ENCODE results near the gene PSEN1. TPM values are rescaled to one million over a fixed set of nuclear protein-coding genes. Genes with fewer than 3 reads are reported as not detected.
A peak's percentile ranks its signal among the peaks of the same experiment; 100 is the strongest.
"Not testable (repeated sequence)": the region's sequence is repeated elsewhere in the genome, so short reads cannot be mapped to it uniquely, and the experiment has no call there.

PSEN1 gene
- total RNA-seq, 2 experiments from 2014 or later, result 30.3 to 31.6 TPM

DNA sequence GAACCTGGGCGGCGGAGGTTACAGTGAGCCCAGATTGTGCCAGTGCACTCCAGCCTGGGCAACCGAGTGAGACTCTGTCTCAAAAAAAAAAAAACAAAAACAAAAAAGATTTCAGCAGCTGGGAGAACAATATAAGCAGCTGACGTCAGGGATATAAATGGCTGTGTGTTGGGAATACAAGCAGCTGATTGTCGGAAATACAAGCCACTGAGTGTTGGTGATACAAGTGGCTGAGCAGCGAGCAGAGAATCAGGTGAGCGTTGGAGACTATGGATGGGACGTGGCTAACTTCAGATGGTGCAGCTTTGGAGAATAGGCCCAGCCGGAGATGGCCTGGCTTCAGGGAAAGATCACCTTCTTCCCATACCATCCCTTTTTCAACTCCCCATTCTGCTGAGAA, 32.0 kb downstream of the PSEN1 start:
- H3K36me3 Mint-ChIP-seq, result peaks cover 22% of the 10 kb centered on the region
- no peaks in the 10 kb centered on the region for H3K9me3 Mint-ChIP-seq
- intact Hi-C loops (cut with micrococcal nuclease), result no loop called here
- H3K4me1 Mint-ChIP-seq (ENCODE audit: low read depth), result no peaks in the 10 kb centered on the region
- CTCF ChIA-PET, result interaction anchor here (0.7 kb wide), 1 partner anchor 303 kb away, joined by 3 read pairs; no protein-coding TSS in a partner anchor
- H3K27ac Mint-ChIP-seq, result no peak overlapping the region
- POLR2A ChIA-PET, result no interaction called here
- no peaks in the 10 kb centered on the region for H3K27me3 Mint-ChIP-seq
- H3K4me3 Mint-ChIP-seq, result no peak overlapping the region
- DNase-seq, result no peak

DNA sequence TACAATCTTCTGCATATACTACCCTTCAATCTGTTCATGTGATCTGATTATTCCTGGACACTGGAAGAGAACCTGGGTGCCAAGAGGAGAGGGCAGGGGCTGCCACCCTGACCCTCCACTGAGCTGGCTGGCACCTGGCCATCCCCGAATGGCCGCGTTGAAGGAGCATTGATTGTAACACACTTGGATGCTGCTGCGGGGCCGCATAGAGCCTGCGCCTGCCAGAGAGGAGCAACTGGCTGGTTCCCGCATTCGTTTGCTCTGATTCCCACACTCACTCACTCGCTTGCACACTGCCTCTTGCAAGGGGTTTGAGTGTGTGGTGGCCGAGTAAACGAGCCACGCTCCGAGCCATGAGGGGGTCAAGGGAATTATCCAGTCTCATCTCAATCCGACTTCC, 32.4 kb downstream of the PSEN1 start:
- CTCF ChIA-PET, result no interaction called here
- Mint-ChIP-seq H3K36me3 (peaks cover 24% of the 10 kb centered on the region), H3K27ac (no peak overlapping the region), H3K27me3 (no peaks in the 10 kb centered on the region), H3K4me3 (no peak overlapping the region), H3K4me1 (ENCODE audit: low read depth) (no peaks in the 10 kb centered on the region), H3K9me3 (no peaks in the 10 kb centered on the region)
- no peak for DNase-seq
- POLR2A ChIA-PET, result no interaction called here
- intact Hi-C loops (cut with micrococcal nuclease), result no loop called here

DNA sequence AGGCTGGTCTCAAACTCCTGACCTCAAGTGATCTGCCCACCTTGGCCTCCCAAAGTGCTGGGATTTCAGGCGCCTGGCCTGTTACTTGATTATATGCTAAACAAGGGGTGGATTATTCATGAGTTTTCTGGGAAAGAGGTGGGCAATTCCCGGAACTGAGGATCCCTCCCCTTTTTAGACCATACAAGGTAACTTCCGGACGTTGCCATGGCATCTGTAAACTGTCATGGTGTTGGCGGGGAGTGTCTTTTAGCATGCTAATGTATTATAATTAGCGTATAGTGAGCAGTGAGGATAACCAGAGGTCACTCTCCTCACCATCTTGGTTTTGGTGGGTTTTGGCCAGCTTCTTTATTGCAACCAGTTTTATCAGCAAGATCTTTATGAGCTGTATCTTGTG, 33.5 kb downstream of the PSEN1 start:
- H3K4me1 Mint-ChIP-seq (ENCODE audit: low read depth); CTCF ChIA-PET: not testable (repeated sequence)
- intact Hi-C loops (cut with micrococcal nuclease), result loop anchor here (10.0 kb wide), 1 partner anchor 125 kb away; no protein-coding TSS in a partner anchor

GRCh38 chr14:73170686-73171085, 34.4 kb downstream of the PSEN1 start:
- POLR2A ChIA-PET, result no interaction called here
- CTCF ChIA-PET, result no interaction called here
- H3K27ac Mint-ChIP-seq, result no peak overlapping the region
- DNase-seq, result no peak
- no peaks in the 10 kb centered on the region for H3K4me1 Mint-ChIP-seq (ENCODE audit: low read depth)
- H3K9me3 Mint-ChIP-seq, result no peaks in the 10 kb centered on the region
- no peak overlapping the region for H3K4me3 Mint-ChIP-seq
- peaks cover 31% of the 10 kb centered on the region for H3K36me3 Mint-ChIP-seq
- H3K27me3 Mint-ChIP-seq, result no peaks in the 10 kb centered on the region
- intact Hi-C loops (cut with micrococcal nuclease), result loop anchor here (10.0 kb wide), 1 partner anchor 124 kb away; no protein-coding TSS in a partner anchor

More for the DNA sequence above, 33.5 kb downstream of the PSEN1 start:
- H3K27ac Mint-ChIP-seq, H3K4me3 Mint-ChIP-seq, DNase-seq, H3K9me3 Mint-ChIP-seq, H3K27me3 Mint-ChIP-seq, POLR2A ChIA-PET: not testable (repeated sequence)
- H3K36me3 Mint-ChIP-seq, result peaks cover 29% of the 10 kb centered on the region

DNA sequence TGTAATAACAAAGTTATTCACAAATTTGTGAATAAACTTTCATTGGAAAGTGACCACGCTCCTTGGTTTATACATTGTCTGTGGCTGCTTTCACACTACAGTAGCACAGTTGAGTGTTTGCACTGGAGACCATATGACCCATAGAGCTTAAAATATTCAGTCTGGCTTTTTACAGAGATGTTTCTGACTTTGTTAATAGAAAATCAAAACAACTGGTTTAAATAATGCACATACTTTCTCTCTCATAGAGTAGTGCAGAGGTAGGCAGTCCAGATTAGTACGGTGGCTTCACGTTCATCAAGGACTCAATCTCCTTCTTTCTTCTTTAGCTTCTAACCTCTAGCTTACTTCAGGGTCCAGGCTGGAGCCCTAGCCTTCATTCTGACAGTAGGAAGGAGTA, 36.2 kb downstream of the PSEN1 start:
- H3K27me3 Mint-ChIP-seq, result no peaks in the 10 kb centered on the region
- H3K9me3 Mint-ChIP-seq, result no peaks in the 10 kb centered on the region
- no peaks in the 10 kb centered on the region for H3K4me1 Mint-ChIP-seq (ENCODE audit: low read depth)
- intact Hi-C loops (cut with micrococcal nuclease), result loop anchor here (2.0 to 10.0 kb wide), 2 partner anchors 122 to 460 kb away; no protein-coding TSS in a partner anchor
- ChIA-PET POLR2A (no interaction called here), CTCF (interaction anchor here (0.6 to 2.3 kb wide), 13 partner anchors 23 to 778 kb away, joined by 3 to 45 read pairs (median 5); partner anchors contain the start of genes COQ6 and RIOX1)
- no peak for DNase-seq
- H3K4me3 Mint-ChIP-seq, result no peak overlapping the region
- peaks cover 43% of the 10 kb centered on the region for H3K36me3 Mint-ChIP-seq
- H3K27ac Mint-ChIP-seq, result no peak overlapping the region

- H3K9me3 Mint-ChIP-seq, result no peaks in the 10 kb centered on the region
- H3K27ac Mint-ChIP-seq, result no peak overlapping the region
- no peaks in the 10 kb centered on the region for H3K27me3 Mint-ChIP-seq
- H3K4me3 Mint-ChIP-seq, result no peak overlapping the region
- H3K36me3 Mint-ChIP-seq, result peaks cover 45% of the 10 kb centered on the region
- CTCF ChIA-PET, result interaction anchor here (0.5 to 2.3 kb wide), 15 partner anchors 9 to 777 kb away, joined by 3 to 45 read pairs (median 4); partner anchors contain the start of genes COQ6 and RIOX1
- no peak for DNase-seq
- H3K4me1 Mint-ChIP-seq (ENCODE audit: low read depth), result no peaks in the 10 kb centered on the region
- POLR2A ChIA-PET, result no interaction called here
- intact Hi-C loops (cut with micrococcal nuclease), result loop anchor here (1.0 to 10.0 kb wide), 3 partner anchors 122 to 460 kb away; no protein-coding TSS in a partner anchor
Observed at GRCh38 chr14:73173092-73173735, 36.9 kb downstream of the PSEN1 start.

DNA sequence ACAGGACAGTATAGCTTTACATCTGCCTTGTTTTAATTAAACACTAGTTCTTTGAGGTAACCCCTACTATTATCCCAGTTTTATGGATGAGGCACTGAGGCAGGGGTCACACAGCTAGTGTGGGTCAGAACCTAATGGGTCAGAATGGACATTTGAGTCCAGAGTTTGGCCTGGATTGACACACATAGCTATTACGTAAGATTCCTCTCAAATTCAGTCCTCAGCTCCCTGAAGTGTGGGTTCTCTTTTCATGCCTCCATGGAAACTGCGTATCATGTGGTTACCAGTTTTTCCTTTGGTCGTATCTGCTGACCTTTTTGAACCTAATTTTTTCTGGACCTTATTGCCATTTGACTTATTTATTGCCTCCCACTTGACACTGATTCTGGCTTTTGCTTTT, 40.4 kb downstream of the PSEN1 start:
- H3K4me3 Mint-ChIP-seq, result no peak overlapping the region
- intact Hi-C loops (cut with micrococcal nuclease), result loop anchor here (10.0 kb wide), 1 partner anchor 118 kb away; no protein-coding TSS in a partner anchor
- H3K36me3 Mint-ChIP-seq, result peaks cover 32% of the 10 kb centered on the region
- H3K4me1 Mint-ChIP-seq (ENCODE audit: low read depth), result peaks cover 3% of the 10 kb centered on the region
- no peaks in the 10 kb centered on the region for H3K9me3 Mint-ChIP-seq
- CTCF ChIA-PET, result interaction anchor here (2.8 kb wide), 1 partner anchor 295 kb away, joined by 11 read pairs; no protein-coding TSS in a partner anchor
- H3K27me3 Mint-ChIP-seq, result no peaks in the 10 kb centered on the region
- H3K27ac Mint-ChIP-seq, result no peak overlapping the region
- POLR2A ChIA-PET, result interaction anchor here (0.5 kb wide), 1 partner anchor 29 kb away, joined by 3 read pairs; no protein-coding TSS in a partner anchor
- no peak for DNase-seq

- Mint-ChIP-seq H3K4me3 (no peak overlapping the region), H3K9me3 (no peaks in the 10 kb centered on the region), H3K36me3 (peaks cover 21% of the 10 kb centered on the region), H3K4me1 (ENCODE audit: low read depth) (peaks cover 3% of the 10 kb centered on the region), H3K27ac (peak overlapping the region; percentile 8), H3K27me3 (no peaks in the 10 kb centered on the region)
- no peak for DNase-seq
- intact Hi-C loops (cut with micrococcal nuclease), result no loop called here
- POLR2A ChIA-PET, result no interaction called here
- CTCF ChIA-PET, result no interaction called here
Observed at GRCh38 chr14:73180385-73180805, 44.1 kb downstream of the PSEN1 start.

DNA sequence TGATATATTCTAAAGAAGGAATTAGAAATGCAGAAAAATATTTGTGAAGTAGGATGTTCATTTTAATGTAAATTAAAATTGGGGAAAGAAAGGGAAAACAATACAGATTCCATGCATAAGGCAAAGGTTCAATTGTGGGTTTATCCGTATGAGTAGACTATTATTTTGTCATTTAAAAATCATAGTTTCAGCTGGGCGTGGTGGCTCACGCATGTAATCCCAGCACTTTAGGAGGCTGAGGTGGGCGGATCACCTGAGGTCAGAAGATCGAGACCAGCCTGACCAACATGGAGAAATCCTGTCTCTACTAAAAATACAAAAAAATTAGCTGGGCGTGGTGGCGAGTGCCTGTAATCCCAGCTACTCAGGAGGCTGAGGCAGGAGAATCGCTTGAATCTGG, 44.7 kb downstream of the PSEN1 start:
- H3K4me3 Mint-ChIP-seq; H3K4me1 Mint-ChIP-seq (ENCODE audit: low read depth); POLR2A ChIA-PET; H3K27me3 Mint-ChIP-seq; CTCF ChIA-PET; H3K9me3 Mint-ChIP-seq; DNase-seq; H3K27ac Mint-ChIP-seq; intact Hi-C loops (cut with micrococcal nuclease): not testable (repeated sequence)
- peaks cover 19% of the 10 kb centered on the region for H3K36me3 Mint-ChIP-seq

DNA sequence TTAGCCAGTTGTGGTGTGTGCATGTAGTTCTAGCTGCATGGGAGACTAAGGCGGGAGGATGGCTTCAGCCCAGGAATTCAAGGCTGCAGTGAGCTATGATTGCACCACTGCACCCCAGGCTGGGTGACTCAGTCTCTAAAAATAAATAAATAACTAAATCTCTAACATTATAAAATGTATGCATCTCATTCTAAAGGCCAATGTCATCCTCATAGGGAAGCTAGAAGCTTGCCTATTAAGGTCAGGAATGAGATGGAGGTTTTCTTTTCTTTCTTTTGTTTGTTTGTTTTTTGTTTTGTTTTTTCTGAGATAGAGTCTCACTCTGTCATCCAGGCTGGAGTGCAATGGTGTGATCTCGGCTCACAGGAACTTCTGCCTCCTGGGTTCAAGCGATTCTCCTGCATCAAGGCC, 52.2 kb downstream of the PSEN1 start:
- Mint-ChIP-seq H3K4me1 (ENCODE audit: low read depth) (no peaks in the 10 kb centered on the region), H3K36me3 (peaks cover 20% of the 10 kb centered on the region), H3K27ac (no peak overlapping the region), H3K9me3 (no peaks in the 10 kb centered on the region), H3K27me3 (no peaks in the 10 kb centered on the region), H3K4me3 (no peak overlapping the region)
- ChIA-PET CTCF (no interaction called here), POLR2A (no interaction called here)
- intact Hi-C loops (cut with micrococcal nuclease), result no loop called here
- no peak for DNase-seq

- Mint-ChIP-seq H3K9me3 (no peaks in the 10 kb centered on the region), H3K27ac (no peak overlapping the region), H3K36me3 (peaks cover 23% of the 10 kb centered on the region), H3K27me3 (no peaks in the 10 kb centered on the region), H3K4me3 (no peak overlapping the region), H3K4me1 (ENCODE audit: low read depth) (no peaks in the 10 kb centered on the region)
- CTCF ChIA-PET, result no interaction called here
- POLR2A ChIA-PET, result no interaction called here
- no peak for DNase-seq
- intact Hi-C loops (cut with micrococcal nuclease), result no loop called here
Observed at GRCh38 chr14:73189651-73190050, 53.3 kb downstream of the PSEN1 start.

- no peaks in the 10 kb centered on the region for H3K27me3 Mint-ChIP-seq
- ChIA-PET POLR2A (no interaction called here), CTCF (interaction anchor here (0.6 to 1.1 kb wide), 2 partner anchors 18 to 190 kb away, joined by 3 read pairs; no protein-coding TSS in a partner anchor)
- no peaks in the 10 kb centered on the region for H3K9me3 Mint-ChIP-seq
- DNase-seq, result no peak
- H3K27ac Mint-ChIP-seq, result no peak overlapping the region
- H3K4me3 Mint-ChIP-seq, result no peak overlapping the region
- peaks cover 28% of the 10 kb centered on the region for H3K36me3 Mint-ChIP-seq
- intact Hi-C loops (cut with micrococcal nuclease), result no loop called here
- no peaks in the 10 kb centered on the region for H3K4me1 Mint-ChIP-seq (ENCODE audit: low read depth)
Observed at GRCh38 chr14:73191441-73191840, 55.1 kb downstream of the PSEN1 start.

- intact Hi-C loops (cut with micrococcal nuclease); H3K9me3 Mint-ChIP-seq; H3K27ac Mint-ChIP-seq: not testable (repeated sequence)
Observed at GRCh38 chr14:73194306-73194705, 58.0 kb downstream of the PSEN1 start.

More at GRCh38 chr14:73194306-73194705, 58.0 kb downstream of the PSEN1 start:
- H3K36me3 Mint-ChIP-seq, result peaks cover 26% of the 10 kb centered on the region
- H3K27me3 Mint-ChIP-seq; DNase-seq; H3K4me1 Mint-ChIP-seq (ENCODE audit: low read depth); CTCF ChIA-PET; H3K4me3 Mint-ChIP-seq; POLR2A ChIA-PET: not testable (repeated sequence)
